SU-DHL-6 (cell line): ENCODE measurements around the gene GJC3.
"Not testable (repeated sequence)": the region's sequence is repeated elsewhere in the genome, so short reads cannot be mapped to it uniquely, and the experiment has no call there.

Experiments used
- H2AFZ ChIP-seq: fragments of 200-600 bp; sonication (generic); 2 replicates; pipeline ENCODE4 v1.6.1; 2014; ENCODE audit warnings: low read depth, mild to moderate bottlenecking, moderate library complexity, mixed read lengths, antibody characterized with exemption, low read length; ENCODE audit not compliant: severe bottlenecking
- H3F3A ChIP-seq: fragments of 200-600 bp; shearing (Covaris generic); 2 replicates; pipeline ENCODE4 v1.6.0; 2016; ENCODE audit warnings: antibody characterized with exemption, mild to moderate bottlenecking; ENCODE audit not compliant: insufficient read depth
- H3K27ac ChIP-seq: fragments of 200-600 bp; sonication (generic); 2 replicates; pipeline ENCODE4 v1.5.1; 2016; ENCODE audit warnings: low read depth, mild to moderate bottlenecking, low read length, moderate library complexity, mixed read lengths
- H3K27me3 ChIP-seq: fragments of 200-600 bp; sonication (generic), shearing (Covaris generic); 2 replicates; pipeline ENCODE4 v1.6.0; 2014; ENCODE audit warnings: mild to moderate bottlenecking, low read length
- H3K36me3 ChIP-seq: fragments of 200-600 bp; sonication (generic); 2 replicates; pipeline ENCODE4 v1.6.1; 2014; ENCODE audit warnings: mild to moderate bottlenecking, low read length, mixed read lengths
- H3K4me2 ChIP-seq: fragments of 300-600, 200-600 bp; shearing (Covaris generic), sonication (generic); 2 replicates; pipeline ENCODE4 v1.6.0; 2014; ENCODE audit warnings: low read length, low read depth, mild to moderate bottlenecking; ENCODE audit not compliant: poor library complexity, severe bottlenecking
- H3K4me3 ChIP-seq: fragments of 200-600 bp; sonication (generic); 2 replicates; pipeline ENCODE4 v1.5.1; 2014; ENCODE audit warnings: antibody characterized with exemption, low read length, mild to moderate bottlenecking, mixed read lengths; ENCODE audit not compliant: insufficient read depth, poor library complexity, severe bottlenecking
- H3K79me2 ChIP-seq: fragments of 200-600 bp; sonication (generic); 2 replicates; pipeline ENCODE4 v1.6.1; 2014; ENCODE audit warnings: mild to moderate bottlenecking, low read length, moderate library complexity; ENCODE audit not compliant: insufficient read depth
- H3K9ac ChIP-seq: fragments of 200-600 bp; sonication (generic); 2 replicates; pipeline ENCODE4 v1.7.0; 2014; ENCODE audit warnings: mild to moderate bottlenecking, low read length
- H3K9me2 ChIP-seq: fragments of 200-600 bp; sonication (generic); replicated peaks from 2 replicates; pipeline ENCODE4 v1.6.1; 2014; ENCODE audit warnings: low read length; ENCODE audit not compliant: insufficient read depth
- H3K9me3 ChIP-seq: fragments of 200-600 bp; sonication (generic); 2 replicates; pipeline ENCODE4 v1.6.1; 2014; ENCODE audit warnings: low read length, mixed read lengths; ENCODE audit not compliant: insufficient read depth
- H4K20me1 ChIP-seq: fragments of 200-600 bp; sonication (generic); 2 replicates; pipeline ENCODE4 v1.6.1; 2014; ENCODE audit warnings: low read depth, mild to moderate bottlenecking, antibody characterized with exemption, low read length, moderate library complexity, mixed read lengths
- EZH2phosphoT487 ChIP-seq: fragments of 200-600 bp; sonication (generic), shearing (Covaris generic); conservative IDR thresholded peaks from 2 replicates; pipeline ENCODE4 v1.6.1; 2018; ENCODE audit warnings: mild to moderate bottlenecking, antibody characterized with exemption, low read length, moderate library complexity, mixed read lengths
- TF ChIP-seq, protein P1 (sequence below): fragments of 200-600 bp; sonication (generic); IDR thresholded peaks from one replicate; pipeline ENCODE4 v1.5.1; 2017; ENCODE audit warnings: antibody characterized with exemption, mild to moderate bottlenecking, low read length, moderate library complexity; ENCODE audit not compliant: insufficient read depth, poor library complexity, severe bottlenecking

GJC3 gene

DNA sequence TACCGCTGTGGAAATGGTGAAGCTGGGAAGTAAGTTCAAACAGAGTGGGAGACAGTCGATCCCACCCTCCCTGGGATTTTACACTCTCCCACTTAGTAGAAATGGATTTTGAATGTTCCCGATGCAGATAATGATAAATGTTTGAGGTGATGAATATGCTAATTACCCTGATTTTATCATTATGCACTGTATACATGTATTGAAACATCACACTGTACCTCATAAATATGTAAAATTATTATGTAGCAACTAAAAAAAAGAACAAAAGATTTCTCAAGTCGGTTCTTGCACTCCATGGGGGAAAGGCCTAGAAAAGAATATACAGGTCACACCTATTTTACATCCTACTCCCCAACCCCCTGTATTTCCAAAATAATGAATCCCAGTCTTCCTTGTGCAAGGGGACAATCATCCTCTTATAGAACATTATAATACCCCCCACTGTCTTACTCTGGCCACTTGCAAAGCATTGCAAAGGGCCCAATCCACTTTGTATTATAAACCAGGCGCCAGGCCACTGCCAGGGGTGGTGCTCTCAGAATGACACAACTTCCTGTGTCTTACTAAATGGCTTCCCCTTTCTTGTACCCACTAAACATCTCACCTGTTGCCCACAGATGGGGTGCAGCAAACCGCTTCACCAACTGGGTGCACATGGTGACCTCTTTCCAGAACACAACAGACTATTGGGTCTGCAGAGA lies 31.9 kb downstream of the GJC3 start:
- Histone ChIP-seq H4K20me1 (no peaks in the 10 kb centered on the region), H3K4me2 (no peak overlapping the region), H3K27ac (no peak overlapping the region), H3K27me3 (no peaks in the 10 kb centered on the region), H3K4me3 (no peak overlapping the region), H3K79me2 (no peaks in the 10 kb centered on the region), H3K9ac (no peak overlapping the region), H2AFZ (no peak overlapping the region), H3K9me3 (no peaks in the 10 kb centered on the region), H3K9me2 (no peaks in the 10 kb centered on the region), H3F3A (0 out of 2 replicates have a peak, but pooled peaks cover 5% of the 10 kb centered on the region), H3K36me3 (peaks cover 16% of the 10 kb centered on the region; the same call in 1 of the 2 replicates)
- TF ChIP-seq, protein P1, sequence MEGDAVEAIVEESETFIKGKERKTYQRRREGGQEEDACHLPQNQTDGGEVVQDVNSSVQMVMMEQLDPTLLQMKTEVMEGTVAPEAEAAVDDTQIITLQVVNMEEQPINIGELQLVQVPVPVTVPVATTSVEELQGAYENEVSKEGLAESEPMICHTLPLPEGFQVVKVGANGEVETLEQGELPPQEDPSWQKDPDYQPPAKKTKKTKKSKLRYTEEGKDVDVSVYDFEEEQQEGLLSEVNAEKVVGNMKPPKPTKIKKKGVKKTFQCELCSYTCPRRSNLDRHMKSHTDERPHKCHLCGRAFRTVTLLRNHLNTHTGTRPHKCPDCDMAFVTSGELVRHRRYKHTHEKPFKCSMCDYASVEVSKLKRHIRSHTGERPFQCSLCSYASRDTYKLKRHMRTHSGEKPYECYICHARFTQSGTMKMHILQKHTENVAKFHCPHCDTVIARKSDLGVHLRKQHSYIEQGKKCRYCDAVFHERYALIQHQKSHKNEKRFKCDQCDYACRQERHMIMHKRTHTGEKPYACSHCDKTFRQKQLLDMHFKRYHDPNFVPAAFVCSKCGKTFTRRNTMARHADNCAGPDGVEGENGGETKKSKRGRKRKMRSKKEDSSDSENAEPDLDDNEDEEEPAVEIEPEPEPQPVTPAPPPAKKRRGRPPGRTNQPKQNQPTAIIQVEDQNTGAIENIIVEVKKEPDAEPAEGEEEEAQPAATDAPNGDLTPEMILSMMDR, result no peak
- TF ChIP-seq EZH2phosphoT487, result no peak

DNA sequence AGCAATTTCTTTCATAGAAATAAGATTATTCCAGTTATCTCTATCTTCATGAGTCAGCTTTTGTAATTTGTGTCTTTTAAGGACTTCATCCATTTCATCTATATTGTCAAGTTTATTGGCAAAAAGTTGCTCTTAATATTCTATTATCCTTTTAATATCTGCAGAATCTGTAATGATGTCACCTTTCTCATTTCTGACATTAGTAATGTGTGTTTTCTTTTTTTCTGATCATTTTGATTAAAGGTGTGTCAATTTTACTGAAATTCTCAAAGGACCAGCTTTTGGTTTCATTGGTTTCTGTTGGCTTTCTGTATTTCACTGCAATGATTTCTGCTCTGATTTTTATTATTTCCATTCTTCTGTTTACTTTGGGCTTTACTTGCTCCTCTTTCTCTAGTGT lies 34.7 kb downstream of the GJC3 start:
- H3K27ac ChIP-seq, result no peak overlapping the region
- TF ChIP-seq, protein P1, result no peak
- TF ChIP-seq EZH2phosphoT487, result no peak
- H3K36me3 ChIP-seq, result 0 out of 2 replicates have a peak, but pooled peaks cover 3% of the 10 kb centered on the region
- H3K9ac ChIP-seq, result no peak overlapping the region
- no peak overlapping the region for H3K4me3 ChIP-seq
- H3K27me3 ChIP-seq, result no peaks in the 10 kb centered on the region
- H3F3A ChIP-seq, result 0 out of 2 replicates have a peak, but pooled peaks cover 5% of the 10 kb centered on the region
- no peaks in the 10 kb centered on the region for H3K79me2 ChIP-seq
- H2AFZ ChIP-seq, result no peak overlapping the region
- H4K20me1 ChIP-seq, result no peaks in the 10 kb centered on the region
- no peaks in the 10 kb centered on the region for H3K9me3 ChIP-seq
- H3K9me2 ChIP-seq, result no peaks in the 10 kb centered on the region
- no peak overlapping the region for H3K4me2 ChIP-seq

DNA sequence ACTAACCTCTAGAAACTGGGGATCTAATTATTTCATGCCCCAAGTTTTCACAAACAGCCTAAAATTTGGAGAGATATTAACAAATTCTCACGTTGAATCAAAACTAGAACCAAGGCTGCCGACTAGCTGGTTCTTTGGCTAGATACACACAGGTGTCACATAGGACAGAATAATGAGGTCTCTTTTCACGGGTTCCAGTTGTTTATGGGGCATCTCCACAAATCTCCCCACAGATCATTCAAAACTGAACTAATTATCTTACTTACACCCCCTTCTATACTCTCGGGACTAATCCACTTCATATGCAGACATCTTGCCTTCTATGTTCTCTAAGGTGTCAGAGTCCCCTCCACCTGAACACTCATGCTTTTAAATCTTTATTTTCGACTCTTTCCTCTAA lies 36.1 kb downstream of the GJC3 start:
- 0 out of 2 replicates have a peak, but pooled peaks cover 3% of the 10 kb centered on the region for H3K36me3 ChIP-seq
- no peak for TF ChIP-seq EZH2phosphoT487
- TF ChIP-seq, protein P1, result no peak
- H3K27me3 ChIP-seq, result no peaks in the 10 kb centered on the region
- 0 out of 2 replicates have a peak, but pooled peaks cover 5% of the 10 kb centered on the region for H3F3A ChIP-seq
- no peaks in the 10 kb centered on the region for H3K79me2 ChIP-seq
- no peaks in the 10 kb centered on the region for H4K20me1 ChIP-seq
- H3K9me2 ChIP-seq, result no peaks in the 10 kb centered on the region
- H3K27ac ChIP-seq, result no peak overlapping the region
- no peak overlapping the region for H3K4me3 ChIP-seq
- no peaks in the 10 kb centered on the region for H3K9me3 ChIP-seq
- no peak overlapping the region for H2AFZ ChIP-seq
- H3K4me2 ChIP-seq, result no peak overlapping the region
- H3K9ac ChIP-seq, result no peak overlapping the region

DNA sequence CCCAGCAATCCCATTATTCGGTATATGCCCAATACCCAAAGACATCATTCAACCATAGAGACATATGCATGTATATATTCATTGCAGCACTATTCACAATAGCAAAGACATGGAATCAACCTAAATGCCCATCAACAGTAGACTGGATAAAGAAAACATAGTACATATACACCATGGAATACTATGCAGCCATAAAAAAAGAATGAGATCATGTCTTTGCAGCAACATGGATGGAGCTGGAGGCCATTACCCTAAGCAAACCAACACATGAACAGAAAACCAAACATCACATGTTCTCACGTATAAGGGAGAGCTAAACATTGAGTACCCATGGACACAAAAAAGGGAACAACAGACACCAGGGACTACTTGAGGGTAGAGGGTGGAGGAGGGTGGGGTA lies 39.1 kb downstream of the GJC3 start:
- H3K4me3 ChIP-seq, H3K4me2 ChIP-seq, H3K27ac ChIP-seq, H4K20me1 ChIP-seq, H3K9me2 ChIP-seq, H3K36me3 ChIP-seq, H3K9ac ChIP-seq, H3K79me2 ChIP-seq, H2AFZ ChIP-seq, H3F3A ChIP-seq, H3K9me3 ChIP-seq, H3K27me3 ChIP-seq: not testable (repeated sequence)

DNA sequence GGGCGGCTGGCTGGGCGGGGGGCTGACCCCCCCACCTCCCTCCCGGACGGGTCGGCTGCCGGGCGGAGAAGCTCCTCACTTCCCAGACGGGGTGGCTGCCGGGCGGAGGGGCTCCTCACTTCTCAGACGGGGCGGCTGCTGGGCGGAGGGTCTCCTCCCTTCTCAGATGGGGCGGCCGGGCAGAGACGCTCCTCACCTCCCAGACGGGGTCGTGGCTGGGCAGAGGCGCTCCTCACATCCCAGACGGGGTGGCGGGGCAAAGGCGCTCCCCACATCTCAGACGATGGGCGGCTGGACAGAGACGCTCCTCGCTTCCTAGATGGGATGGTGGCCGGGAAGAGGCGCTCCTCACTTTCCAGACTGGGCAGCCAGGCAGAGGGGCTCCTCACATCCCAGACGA lies 41.1 kb downstream of the GJC3 start:
- not testable (repeated sequence) for H3K4me3 ChIP-seq, H3K36me3 ChIP-seq, H2AFZ ChIP-seq, H3K4me2 ChIP-seq, H3K79me2 ChIP-seq, H3K27me3 ChIP-seq, H3K9ac ChIP-seq, H3K9me3 ChIP-seq, H3K27ac ChIP-seq, H4K20me1 ChIP-seq, H3F3A ChIP-seq, H3K9me2 ChIP-seq
